Measurements from ENCODE around the gene FXYD6. TPM values are rescaled to one million over a fixed set of nuclear protein-coding genes. Genes with fewer than 3 reads are reported as not detected.

FXYD6 gene
- polyA plus RNA-seq, 1 of the 3 experiments (the other 2 are of a cell fraction) = 1.4 TPM

DNA sequence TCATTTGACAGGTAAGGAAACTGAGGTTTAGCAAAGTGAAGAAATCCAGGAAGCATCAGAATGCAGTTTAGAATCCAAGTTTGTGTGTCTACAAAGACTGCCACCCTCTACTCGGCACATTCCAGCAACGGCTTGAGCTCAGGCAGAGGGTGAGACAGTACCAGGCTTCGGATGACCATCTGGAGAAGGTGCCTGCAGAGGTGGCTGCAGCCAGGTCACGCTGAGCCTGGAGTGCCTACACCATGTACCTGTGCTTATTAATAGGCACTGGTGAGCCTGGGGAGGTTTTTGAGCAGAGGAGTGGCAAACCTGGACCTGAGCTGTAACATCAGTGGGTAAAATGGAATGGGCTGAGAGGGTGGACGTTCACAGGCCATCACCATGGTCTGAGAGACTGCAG is 4.7 kb downstream of the FXYD6 start:
- WGBS (ENCODE audit: low lambda C conversion rate) = 35% methylated on average over 5 of the region's 5 CpGs
- H4K20me1 ChIP-seq (ENCODE audit: insufficient read depth) = no peaks in the 10 kb centered on the region
- H3K79me2 ChIP-seq (ENCODE audit: insufficient read depth) = no peaks in the 10 kb centered on the region
- peaks cover 0 to 46% of the 10 kb centered on the region in 2 experiments; a peak in 1 of 4 replicates for H3K4me1 ChIP-seq (ENCODE audit: control insufficient read depth in 1 of 2, insufficient read depth in 2 of 2, low read depth in 1 of 2, low read length in 1 of 2)
- no peak overlapping the region for H3K4me2 ChIP-seq
- ChIA-PET CTCF (interaction anchor here (1.2 to 4.2 kb wide), 2 partner anchors 75 to 446 kb away, joined by 4 to 27 read pairs; no protein-coding TSS in a partner anchor), POLR2A (no interaction called here)
- no peaks in the 10 kb centered on the region for H3K9me2 ChIP-seq
- H3K36me3 ChIP-seq (replicated peaks in 1 of 2; ENCODE audit: control insufficient read depth in 1 of 2, insufficient read depth in 2 of 2, low read length in 1 of 2) = no peaks in the 10 kb centered on the region
- no peak overlapping the region for H3K27ac ChIP-seq (ENCODE audit: low read depth in 2 of 2, low read length in 1 of 2)
- peaks cover 21% of the 10 kb centered on the region for H3K27me3 ChIP-seq (ENCODE audit: insufficient read depth)
- DNase-seq = no peak
- H3K9me3 ChIP-seq = no peaks in the 10 kb centered on the region
- no peak overlapping the region for H3K4me3 ChIP-seq (ENCODE audit: low read depth in 2 of 2, low read length in 1 of 2)
- H3K9ac ChIP-seq = no peak overlapping the region
- no peak overlapping the region for H2AFZ ChIP-seq (ENCODE audit: low read depth)
- H3F3A ChIP-seq (replicated peaks; ENCODE audit: insufficient read depth) = no peaks in the 10 kb centered on the region
- TF ChIP-seq TAF1 (IDR thresholded peaks at IDR 0.05; ENCODE audit: borderline replicate concordance, low read depth, low read length) (no peak), SIN3A (IDR thresholded peaks at IDR 0.05; ENCODE audit: borderline replicate concordance, low read depth, low read length) (no peak), FOXM1 (IDR thresholded peaks at IDR 0.05; ENCODE audit: low read depth) (no peak), NFIC (IDR thresholded peaks at IDR 0.05; ENCODE audit: borderline replicate concordance) (no peak), RXRA (IDR thresholded peaks at IDR 0.05; ENCODE audit: borderline replicate concordance, low read depth) (no peak), CHD2 (IDR thresholded peaks at IDR 0.05; ENCODE audit: low read length, partially characterized antibody) (no peak), MEF2A (IDR thresholded peaks at IDR 0.05; ENCODE audit: borderline replicate concordance, low read depth) (no peak), FOSL2 (IDR thresholded peaks at IDR 0.05; ENCODE audit: borderline replicate concordance, low read depth) (no peak), TCF12 (IDR thresholded peaks at IDR 0.05) (no peak), JUND (IDR thresholded peaks at IDR 0.05) (no peak)
- TF ChIP-seq, protein P1, sequence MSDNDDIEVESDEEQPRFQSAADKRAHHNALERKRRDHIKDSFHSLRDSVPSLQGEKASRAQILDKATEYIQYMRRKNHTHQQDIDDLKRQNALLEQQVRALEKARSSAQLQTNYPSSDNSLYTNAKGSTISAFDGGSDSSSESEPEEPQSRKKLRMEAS (IDR thresholded peaks at IDR 0.05; ENCODE audit: low read depth) = no peak
- TF ChIP-seq, protein P2, sequence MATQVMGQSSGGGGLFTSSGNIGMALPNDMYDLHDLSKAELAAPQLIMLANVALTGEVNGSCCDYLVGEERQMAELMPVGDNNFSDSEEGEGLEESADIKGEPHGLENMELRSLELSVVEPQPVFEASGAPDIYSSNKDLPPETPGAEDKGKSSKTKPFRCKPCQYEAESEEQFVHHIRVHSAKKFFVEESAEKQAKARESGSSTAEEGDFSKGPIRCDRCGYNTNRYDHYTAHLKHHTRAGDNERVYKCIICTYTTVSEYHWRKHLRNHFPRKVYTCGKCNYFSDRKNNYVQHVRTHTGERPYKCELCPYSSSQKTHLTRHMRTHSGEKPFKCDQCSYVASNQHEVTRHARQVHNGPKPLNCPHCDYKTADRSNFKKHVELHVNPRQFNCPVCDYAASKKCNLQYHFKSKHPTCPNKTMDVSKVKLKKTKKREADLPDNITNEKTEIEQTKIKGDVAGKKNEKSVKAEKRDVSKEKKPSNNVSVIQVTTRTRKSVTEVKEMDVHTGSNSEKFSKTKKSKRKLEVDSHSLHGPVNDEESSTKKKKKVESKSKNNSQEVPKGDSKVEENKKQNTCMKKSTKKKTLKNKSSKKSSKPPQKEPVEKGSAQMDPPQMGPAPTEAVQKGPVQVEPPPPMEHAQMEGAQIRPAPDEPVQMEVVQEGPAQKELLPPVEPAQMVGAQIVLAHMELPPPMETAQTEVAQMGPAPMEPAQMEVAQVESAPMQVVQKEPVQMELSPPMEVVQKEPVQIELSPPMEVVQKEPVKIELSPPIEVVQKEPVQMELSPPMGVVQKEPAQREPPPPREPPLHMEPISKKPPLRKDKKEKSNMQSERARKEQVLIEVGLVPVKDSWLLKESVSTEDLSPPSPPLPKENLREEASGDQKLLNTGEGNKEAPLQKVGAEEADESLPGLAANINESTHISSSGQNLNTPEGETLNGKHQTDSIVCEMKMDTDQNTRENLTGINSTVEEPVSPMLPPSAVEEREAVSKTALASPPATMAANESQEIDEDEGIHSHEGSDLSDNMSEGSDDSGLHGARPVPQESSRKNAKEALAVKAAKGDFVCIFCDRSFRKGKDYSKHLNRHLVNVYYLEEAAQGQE (IDR thresholded peaks at IDR 0.05; ENCODE audit: low read depth, low read length) = no peak

DNA sequence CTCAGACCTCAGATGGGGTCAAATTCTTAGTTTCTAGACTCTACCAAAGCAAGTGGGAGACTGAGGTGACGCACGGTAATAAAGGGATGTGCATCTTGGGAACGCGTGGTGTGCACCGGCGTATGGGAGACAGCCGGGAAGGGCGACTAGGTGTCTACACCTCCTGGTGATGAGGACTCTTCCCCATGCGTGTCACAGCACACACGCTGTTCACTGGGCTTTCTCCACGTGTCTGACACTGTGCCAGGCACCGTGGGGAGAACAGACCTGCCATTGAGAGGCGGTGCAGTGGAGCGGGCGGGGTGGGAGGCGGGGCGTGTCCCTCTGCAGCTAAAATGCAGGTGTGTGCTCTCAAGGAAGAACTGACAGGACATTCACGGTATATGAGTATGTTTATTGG is 5.3 kb downstream of the FXYD6 start:
- H3K4me3 ChIP-seq (ENCODE audit: low read depth in 2 of 2, low read length in 1 of 2) = no peak overlapping the region
- WGBS (ENCODE audit: low lambda C conversion rate) = 62% methylated on average over 15 of the region's 18 CpGs
- H3K4me1 ChIP-seq (ENCODE audit: control insufficient read depth in 1 of 2, insufficient read depth in 2 of 2, low read depth in 1 of 2, low read length in 1 of 2) = peaks cover 0 to 49% of the 10 kb centered on the region in 2 experiments; a peak in 1 of 4 replicates
- no peaks in the 10 kb centered on the region for H3K79me2 ChIP-seq (ENCODE audit: insufficient read depth)
- H3K9ac ChIP-seq = no peak overlapping the region
- no peaks in the 10 kb centered on the region for H3K9me2 ChIP-seq
- ChIA-PET CTCF (interaction anchor here (1.0 to 4.2 kb wide), 5 partner anchors 11 to 445 kb away, joined by 3 to 27 read pairs (median 4); no protein-coding TSS in a partner anchor), POLR2A (interaction anchor here (1.4 kb wide), 1 partner anchor 10 kb away, joined by 3 read pairs; no protein-coding TSS in a partner anchor)
- no peak overlapping the region for H3K4me2 ChIP-seq
- no peaks in the 10 kb centered on the region for H3K9me3 ChIP-seq
- peaks cover 25% of the 10 kb centered on the region for H3K27me3 ChIP-seq (ENCODE audit: insufficient read depth)
- no peaks in the 10 kb centered on the region for H3F3A ChIP-seq (replicated peaks; ENCODE audit: insufficient read depth)
- H3K36me3 ChIP-seq (replicated peaks in 1 of 2; ENCODE audit: control insufficient read depth in 1 of 2, insufficient read depth in 2 of 2, low read length in 1 of 2) = no peaks in the 10 kb centered on the region
- peak overlapping the region in 1 of 2 experiments; percentile 81; a peak in 1 of 4 replicates for H3K27ac ChIP-seq (ENCODE audit: low read depth in 2 of 2, low read length in 1 of 2)
- DNase-seq = no peak
- H2AFZ ChIP-seq (ENCODE audit: low read depth) = no peak overlapping the region
- H4K20me1 ChIP-seq (ENCODE audit: insufficient read depth) = no peaks in the 10 kb centered on the region
- TF ChIP-seq ELF1 (IDR thresholded peaks at IDR 0.05) (no peak), EP300 (IDR thresholded peaks at IDR 0.05; ENCODE audit: borderline replicate concordance in 1 of 2, low read depth in 1 of 2, low read length in 1 of 2) (no peak), GABPA (IDR thresholded peaks at IDR 0.05; ENCODE audit: low read depth) (no peak), TAF1 (IDR thresholded peaks at IDR 0.05; ENCODE audit: borderline replicate concordance, low read depth, low read length) (no peak), TEAD4 (IDR thresholded peaks at IDR 0.05; ENCODE audit: borderline replicate concordance, insufficient read depth) (no peak), RXRA (IDR thresholded peaks at IDR 0.05; ENCODE audit: borderline replicate concordance, low read depth) (no peak), SMC3 (IDR thresholded peaks at IDR 0.05; ENCODE audit: low read depth, low read length) (no peak), FOXJ3 (CRISPR knock-in tag; IDR thresholded peaks at IDR 0.05) (no peak), FOSL2 (IDR thresholded peaks at IDR 0.05; ENCODE audit: borderline replicate concordance, low read depth) (no peak), EZH2phosphoT487 (IDR thresholded peaks at IDR 0.05; ENCODE audit: borderline replicate concordance, low read depth) (no peak), TCF12 (IDR thresholded peaks at IDR 0.05) (no peak), RAD21 (IDR thresholded peaks at IDR 0.05; ENCODE audit: low read length) (no peak), NFIC (IDR thresholded peaks at IDR 0.05; ENCODE audit: borderline replicate concordance) (no peak), POLR2AphosphoS5 (IDR thresholded peaks at IDR 0.05; ENCODE audit: low read depth, low read length) (no peak), JUND (IDR thresholded peaks at IDR 0.05) (no peak), FOXM1 (IDR thresholded peaks at IDR 0.05; ENCODE audit: low read depth) (no peak)
- TF ChIP-seq, protein P3, sequence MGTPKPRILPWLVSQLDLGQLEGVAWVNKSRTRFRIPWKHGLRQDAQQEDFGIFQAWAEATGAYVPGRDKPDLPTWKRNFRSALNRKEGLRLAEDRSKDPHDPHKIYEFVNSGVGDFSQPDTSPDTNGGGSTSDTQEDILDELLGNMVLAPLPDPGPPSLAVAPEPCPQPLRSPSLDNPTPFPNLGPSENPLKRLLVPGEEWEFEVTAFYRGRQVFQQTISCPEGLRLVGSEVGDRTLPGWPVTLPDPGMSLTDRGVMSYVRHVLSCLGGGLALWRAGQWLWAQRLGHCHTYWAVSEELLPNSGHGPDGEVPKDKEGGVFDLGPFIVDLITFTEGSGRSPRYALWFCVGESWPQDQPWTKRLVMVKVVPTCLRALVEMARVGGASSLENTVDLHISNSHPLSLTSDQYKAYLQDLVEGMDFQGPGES (IDR thresholded peaks at IDR 0.05; ENCODE audit: low read depth, low read length) = no peak
- TF ChIP-seq, protein P4, sequence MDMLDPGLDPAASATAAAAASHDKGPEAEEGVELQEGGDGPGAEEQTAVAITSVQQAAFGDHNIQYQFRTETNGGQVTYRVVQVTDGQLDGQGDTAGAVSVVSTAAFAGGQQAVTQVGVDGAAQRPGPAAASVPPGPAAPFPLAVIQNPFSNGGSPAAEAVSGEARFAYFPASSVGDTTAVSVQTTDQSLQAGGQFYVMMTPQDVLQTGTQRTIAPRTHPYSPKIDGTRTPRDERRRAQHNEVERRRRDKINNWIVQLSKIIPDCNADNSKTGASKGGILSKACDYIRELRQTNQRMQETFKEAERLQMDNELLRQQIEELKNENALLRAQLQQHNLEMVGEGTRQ (IDR thresholded peaks at IDR 0.05; ENCODE audit: borderline replicate concordance, low read depth, low read length) = no peak
